ENCODE measurements around the gene AKAP7.

AKAP7 gene

GRCh38 chr6:131206463-131207251 lies 71.4 kb downstream of the AKAP7 start:
- DNase-seq, result no peak

- no peak for DNase-seq
Observed at GRCh38 chr6:131208787-131209186, 73.5 kb downstream of the AKAP7 start.

GRCh38 chr6:131210469-131210868 lies 75.2 kb downstream of the AKAP7 start:
- no peak for DNase-seq

- DNase-seq, result no peak
Observed at GRCh38 chr6:131212024-131212423, 76.8 kb downstream of the AKAP7 start.

- no peak for DNase-seq
Observed at GRCh38 chr6:131212913-131213312, 77.6 kb downstream of the AKAP7 start.

- no peak for DNase-seq
Observed at GRCh38 chr6:131213501-131213990, 78.3 kb downstream of the AKAP7 start.

GRCh38 chr6:131215219-131215618 lies 80.0 kb downstream of the AKAP7 start:
- DNase-seq, result no peak

- DNase-seq, result no peak
Observed at GRCh38 chr6:131216246-131216645, 81.0 kb downstream of the AKAP7 start.

- no peak for DNase-seq
Observed at GRCh38 chr6:131222773-131223172, 87.5 kb downstream of the AKAP7 start.

- no peak for DNase-seq
Observed at GRCh38 chr6:131223416-131223815, 88.1 kb downstream of the AKAP7 start.

GRCh38 chr6:131225127-131225526 lies 89.9 kb downstream of the AKAP7 start:
- DNase-seq, result no peak

GRCh38 chr6:131225959-131226358 lies 90.7 kb downstream of the AKAP7 start:
- DNase-seq, result no peak

- DNase-seq, result no peak
Observed at GRCh38 chr6:131226459-131227157, 91.3 kb downstream of the AKAP7 start.

GRCh38 chr6:131227158-131227543 lies 91.9 kb downstream of the AKAP7 start:
- DNase-seq, result no peak

GRCh38 chr6:131231103-131231502 lies 95.8 kb downstream of the AKAP7 start:
- no peak for DNase-seq

GRCh38 chr6:131231891-131232290 lies 96.6 kb downstream of the AKAP7 start:
- DNase-seq, result no peak

GRCh38 chr6:131244942-131245341 lies 109.7 kb downstream of the AKAP7 start:
- DNase-seq, result no peak

GRCh38 chr6:131250122-131250521 lies 114.9 kb downstream of the AKAP7 start:
- peak; percentile 72 for DNase-seq

- no peak for DNase-seq
Observed at GRCh38 chr6:131250936-131251335, 115.7 kb downstream of the AKAP7 start.

- DNase-seq, result no peak
Observed at GRCh38 chr6:131251590-131252199, 116.4 kb downstream of the AKAP7 start.

- DNase-seq, result no peak
Observed at GRCh38 chr6:131255434-131255833, 120.2 kb downstream of the AKAP7 start.

GRCh38 chr6:131255911-131256310 lies 120.6 kb downstream of the AKAP7 start:
- DNase-seq, result no peak

GRCh38 chr6:131257104-131257503 lies 121.8 kb downstream of the AKAP7 start:
- no peak for DNase-seq

Measured in kidney glomerular epithelial cell (primary cell).